HL-60/S4 treated with retinoic acid at 250 ng/mL for 4 days and 3 days (cell line): Measurements from ENCODE around the gene MERTK.
"Not testable (repeated sequence)": the region's sequence is repeated elsewhere in the genome, so short reads cannot be mapped to it uniquely, and the experiment has no call there.

Experiments
- in situ Hi-C: fragments of 300-500 bp; cut with MboI; formaldehyde crosslinking; loops from 2 replicates; pipeline ENCODE4 v1.7.0; 2022; ENCODE audit warnings: low sequenced_read_pairs

The MERTK gene

DNA sequence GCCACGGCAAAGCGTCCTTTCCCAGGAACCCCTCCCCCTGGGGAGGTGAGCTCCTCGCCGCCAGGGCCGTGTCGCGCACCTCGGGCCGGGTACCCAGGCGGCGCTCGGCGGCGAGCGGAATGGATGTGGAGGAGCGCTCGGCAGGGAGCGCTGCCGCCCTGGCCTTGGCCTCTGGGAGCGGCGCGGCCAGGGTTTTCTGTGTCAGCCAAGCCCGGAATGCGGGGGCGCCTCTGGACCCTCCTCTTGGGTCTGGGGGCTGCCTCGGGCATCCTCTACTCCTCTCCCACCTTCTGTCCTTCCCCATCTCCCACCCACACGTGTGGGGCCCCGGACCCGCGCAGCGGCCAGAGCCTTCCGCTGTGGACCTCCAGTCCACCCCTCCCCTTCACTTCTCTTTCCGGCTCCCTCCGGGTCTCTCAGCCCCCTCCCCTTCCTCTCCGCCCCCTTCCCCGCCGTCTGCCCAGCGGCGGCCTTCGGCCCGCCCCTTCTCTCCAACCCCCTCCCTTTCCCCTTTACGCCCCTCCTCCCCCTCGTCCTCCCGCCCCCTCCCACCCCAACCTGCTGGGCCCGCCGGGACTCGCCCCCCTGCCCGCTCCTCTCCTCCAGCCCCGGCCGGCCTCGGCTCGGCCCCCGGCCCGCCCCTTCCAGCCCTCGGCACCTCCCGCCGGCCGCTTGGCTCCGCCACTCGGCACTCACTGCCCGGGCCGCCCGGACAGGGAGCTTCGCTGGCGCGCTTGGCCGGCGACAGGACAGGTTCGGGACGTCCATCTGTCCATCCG is at the start of gene MERTK:
Gene MERTK (plus strand): TSS at position 684 of the 779 bp plus-strand sequence. CDS start 129 bp downstream, outside the sequence.
- in situ Hi-C loops, result loop anchor here (25.0 kb wide), 1 partner anchor 664 kb away; no protein-coding TSS in a partner anchor

DNA sequence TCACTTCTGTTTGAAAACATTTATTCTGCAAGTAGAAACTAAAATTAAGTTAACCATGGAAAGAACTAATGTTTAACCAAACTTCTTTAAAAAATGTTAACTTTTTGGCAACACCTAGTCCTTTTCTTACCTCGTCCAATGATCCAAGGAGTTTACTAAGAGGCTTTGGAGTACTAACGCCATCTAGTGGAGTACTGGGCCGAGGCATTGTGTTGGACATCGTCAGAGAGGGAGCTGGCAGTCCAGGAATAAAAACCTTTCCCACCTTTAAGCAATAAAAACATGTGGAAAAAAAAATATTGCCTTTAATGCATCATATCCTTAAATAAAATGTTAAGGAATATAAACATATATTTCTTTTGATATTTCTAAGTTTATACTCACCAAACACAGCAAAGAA is 47.8 kb upstream of the MERTK start:
- in situ Hi-C loops, result not testable (repeated sequence)

DNA sequence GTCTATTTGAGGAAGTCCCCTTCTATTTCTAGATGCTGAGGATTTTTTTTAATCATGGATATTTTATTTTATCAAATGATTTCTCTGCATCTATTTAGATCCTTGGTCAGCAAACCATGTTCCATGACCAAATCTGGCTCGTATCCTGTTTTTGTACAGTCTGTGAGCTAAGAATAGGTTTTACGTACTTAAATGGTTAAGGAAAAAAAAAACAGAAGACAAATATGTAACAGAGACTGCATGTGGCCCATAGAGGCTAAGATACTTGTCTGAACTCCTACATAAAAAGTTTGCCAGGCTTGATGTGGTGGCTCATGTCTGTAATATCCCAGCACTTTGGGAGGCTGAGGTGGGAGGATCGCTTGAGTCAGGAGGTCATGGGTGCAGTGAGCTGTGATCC is 45.9 kb upstream of the MERTK start:
- in situ Hi-C loops, result not testable (repeated sequence)

DNA sequence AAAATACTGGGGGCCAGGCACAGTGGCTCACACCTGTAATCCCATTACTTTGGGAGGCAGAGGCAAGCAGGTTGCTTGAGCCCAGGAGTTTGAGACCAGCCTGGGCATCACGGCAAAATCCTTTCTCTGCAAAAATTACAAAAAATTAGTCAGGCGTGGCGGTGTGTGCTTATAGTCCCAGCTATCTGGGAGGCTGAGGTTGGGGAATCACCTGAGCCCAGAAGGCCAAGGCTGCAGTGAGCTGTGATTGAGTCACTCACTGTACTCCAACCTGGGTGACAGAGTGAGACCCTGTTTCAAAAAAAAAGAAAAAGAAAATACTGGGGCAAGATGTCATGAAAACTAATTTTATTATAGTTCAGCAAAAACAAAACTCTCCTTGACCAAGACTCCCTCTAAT is 38.4 kb upstream of the MERTK start:
- in situ Hi-C loops, result not testable (repeated sequence)

DNA sequence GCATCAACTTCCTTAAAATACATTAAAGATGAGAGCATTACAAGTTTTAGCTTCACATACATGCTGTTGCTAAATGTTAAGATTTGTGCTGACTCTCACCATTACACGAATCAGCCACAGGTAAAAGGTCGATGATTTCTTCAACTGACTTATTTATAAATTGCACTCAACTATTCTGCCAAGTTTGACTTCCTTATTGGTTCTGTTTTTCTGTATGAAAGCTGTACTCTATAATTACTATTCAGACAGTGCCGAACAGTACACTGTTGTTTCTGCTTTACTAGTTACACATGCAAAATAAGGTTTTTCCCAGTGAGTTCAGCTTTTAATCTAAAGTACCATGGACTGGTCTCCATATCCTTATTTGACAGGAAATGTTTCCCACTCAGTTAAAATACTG is 33.3 kb upstream of the MERTK start:
- in situ Hi-C loops, result not testable (repeated sequence)

DNA sequence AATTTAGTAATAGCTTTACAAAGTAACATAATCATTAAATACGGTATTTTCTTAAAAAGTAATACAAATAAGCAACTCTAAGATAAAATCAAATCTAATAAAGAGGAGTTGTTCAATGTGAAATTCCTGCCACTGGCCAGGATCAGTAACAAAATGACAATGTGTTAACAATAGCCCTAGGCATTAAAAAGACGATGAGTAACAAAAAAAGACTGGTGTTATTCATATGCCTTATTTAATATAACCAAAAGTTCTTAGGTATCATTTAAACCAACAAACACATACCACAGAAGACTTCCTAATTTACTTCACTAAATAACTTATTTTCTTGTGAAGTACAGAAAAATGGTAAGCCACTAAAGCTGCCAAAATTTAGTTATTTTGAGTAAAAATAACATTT is 25.6 kb upstream of the MERTK start:
- in situ Hi-C loops, result not testable (repeated sequence)

DNA sequence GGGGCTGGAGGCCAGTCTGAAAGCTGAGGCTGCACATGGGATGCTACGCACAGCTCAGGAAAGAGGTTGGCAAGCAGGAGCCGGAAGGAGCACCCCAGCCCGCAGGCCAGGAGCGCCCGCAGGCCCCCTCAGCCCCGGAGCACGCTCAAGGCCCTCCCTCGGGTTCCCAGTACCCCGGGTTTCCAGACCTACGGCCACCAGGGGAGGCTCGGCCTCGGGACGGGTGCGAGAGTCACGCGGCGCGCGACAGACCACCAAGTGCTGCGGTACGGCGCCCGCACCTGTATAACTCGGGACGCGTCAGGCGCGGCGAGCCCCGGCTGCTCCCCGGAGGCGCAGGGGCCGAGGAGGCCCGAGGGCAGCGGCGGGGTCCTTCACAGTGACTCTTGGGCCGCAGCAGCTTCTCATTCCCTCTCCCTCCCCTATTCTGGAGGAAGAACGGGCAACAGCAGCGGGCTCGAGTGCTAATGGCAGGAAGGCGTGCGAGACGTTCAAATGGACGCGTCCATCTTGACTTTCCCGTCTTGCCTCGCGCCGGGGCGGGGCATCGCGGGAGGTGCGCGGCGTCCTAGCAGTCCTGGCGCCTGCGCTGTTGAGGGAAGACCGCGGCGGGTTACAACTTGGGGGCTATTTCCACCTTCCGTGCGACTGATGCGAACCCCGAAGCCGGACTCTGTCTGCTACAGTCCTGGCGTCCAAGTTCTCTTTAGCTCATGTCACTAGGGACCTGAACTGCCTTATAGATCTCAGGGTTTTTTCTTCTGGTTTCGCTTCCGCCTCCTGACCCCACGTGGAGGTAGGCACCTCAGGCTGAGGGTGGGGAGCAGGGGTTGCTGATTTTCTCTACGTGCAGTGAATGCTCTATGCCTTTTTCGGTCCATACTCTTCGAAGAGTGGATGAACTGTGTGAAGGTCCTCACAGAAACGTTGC is 14.5 kb upstream of the MERTK start, which contains the start of gene ANAPC1:
Gene ANAPC1 (minus strand): TSS at position 533 of the 931 bp plus-strand sequence. CDS start 3,368 bp downstream, outside the sequence.
- in situ Hi-C loops, result loop anchor here (25.0 kb wide), 1 partner anchor 678 kb away; no protein-coding TSS in a partner anchor

DNA sequence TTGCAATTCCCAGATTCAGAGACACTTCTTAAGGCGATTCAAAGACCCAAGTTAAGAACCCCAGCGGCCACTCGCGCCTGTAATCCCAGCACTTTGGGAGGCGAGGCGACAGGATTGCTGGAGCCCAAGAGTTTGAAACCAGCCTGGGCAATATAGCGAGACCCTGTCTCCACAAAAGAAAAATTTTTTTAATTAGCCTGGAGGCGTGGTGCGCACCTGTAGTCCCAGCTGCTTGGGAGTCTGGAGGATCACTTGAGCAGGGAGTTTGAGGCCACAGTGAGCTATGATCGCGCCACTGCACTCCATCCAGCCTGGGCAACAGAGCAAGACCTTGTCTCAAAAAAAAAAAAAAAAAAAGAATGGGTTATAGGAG is 13.8 kb upstream of the MERTK start:
- in situ Hi-C loops, result loop anchor here (25.0 kb wide), 1 partner anchor 678 kb away; no protein-coding TSS in a partner anchor

DNA sequence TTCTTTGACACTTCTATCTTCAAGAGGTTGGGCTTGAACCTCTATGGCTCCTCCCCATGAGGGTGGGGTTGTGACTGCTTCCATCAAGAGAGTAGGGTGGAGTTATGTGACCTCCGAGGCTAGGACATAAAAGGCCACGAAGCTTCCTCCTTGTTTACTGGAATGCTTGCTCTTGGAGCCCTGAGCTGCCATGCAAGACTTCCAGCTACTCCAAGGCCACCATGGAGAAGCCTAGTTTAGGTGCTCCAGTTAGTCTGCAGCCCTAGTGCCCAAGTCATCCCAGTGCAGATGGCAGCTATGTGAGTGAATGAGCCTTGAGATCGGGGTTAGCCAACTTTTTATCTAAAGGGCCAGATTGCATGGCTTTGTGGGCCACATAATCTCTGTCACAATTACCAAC is 2.4 kb upstream of the MERTK start:
- in situ Hi-C loops, result loop anchor here (25.0 kb wide), 1 partner anchor 666 kb away; no protein-coding TSS in a partner anchor

DNA sequence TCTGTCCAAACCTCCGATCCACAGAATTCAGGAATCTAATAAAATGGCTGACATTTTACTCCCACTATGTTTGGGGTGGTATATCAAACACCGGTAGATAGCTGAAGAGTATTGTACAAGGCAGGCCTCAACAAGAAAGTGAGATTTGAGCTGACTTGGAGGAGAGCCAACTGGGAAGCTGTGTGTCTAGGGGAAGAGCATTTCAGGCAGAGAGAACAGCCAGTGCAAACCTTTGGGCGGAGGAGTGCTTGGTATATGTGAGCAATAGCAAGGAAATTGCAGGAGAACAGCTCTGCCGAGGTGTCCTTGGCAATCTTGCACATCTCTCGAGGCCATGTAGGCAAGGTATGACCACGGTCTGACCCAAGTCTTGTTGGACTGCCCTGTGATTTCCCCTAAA is 1.8 kb upstream of the MERTK start:
- in situ Hi-C loops, result loop anchor here (25.0 kb wide), 1 partner anchor 666 kb away; no protein-coding TSS in a partner anchor

DNA sequence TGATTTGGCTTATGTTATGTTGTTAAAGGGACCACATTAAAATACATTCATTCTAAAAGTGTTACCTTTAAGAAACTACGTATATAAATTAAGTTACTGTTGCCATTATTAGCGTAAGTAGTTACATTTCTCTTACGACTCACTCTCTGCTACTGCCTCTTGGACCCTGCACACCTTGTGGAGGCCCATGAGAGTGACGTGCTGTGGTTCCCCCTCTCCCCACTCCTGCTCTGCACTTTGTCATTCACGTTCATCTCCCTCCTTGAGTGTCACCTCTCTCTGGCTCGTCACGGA is 830 bp upstream of the MERTK start:
- in situ Hi-C loops, result loop anchor here (25.0 kb wide), 1 partner anchor 665 kb away; no protein-coding TSS in a partner anchor

DNA sequence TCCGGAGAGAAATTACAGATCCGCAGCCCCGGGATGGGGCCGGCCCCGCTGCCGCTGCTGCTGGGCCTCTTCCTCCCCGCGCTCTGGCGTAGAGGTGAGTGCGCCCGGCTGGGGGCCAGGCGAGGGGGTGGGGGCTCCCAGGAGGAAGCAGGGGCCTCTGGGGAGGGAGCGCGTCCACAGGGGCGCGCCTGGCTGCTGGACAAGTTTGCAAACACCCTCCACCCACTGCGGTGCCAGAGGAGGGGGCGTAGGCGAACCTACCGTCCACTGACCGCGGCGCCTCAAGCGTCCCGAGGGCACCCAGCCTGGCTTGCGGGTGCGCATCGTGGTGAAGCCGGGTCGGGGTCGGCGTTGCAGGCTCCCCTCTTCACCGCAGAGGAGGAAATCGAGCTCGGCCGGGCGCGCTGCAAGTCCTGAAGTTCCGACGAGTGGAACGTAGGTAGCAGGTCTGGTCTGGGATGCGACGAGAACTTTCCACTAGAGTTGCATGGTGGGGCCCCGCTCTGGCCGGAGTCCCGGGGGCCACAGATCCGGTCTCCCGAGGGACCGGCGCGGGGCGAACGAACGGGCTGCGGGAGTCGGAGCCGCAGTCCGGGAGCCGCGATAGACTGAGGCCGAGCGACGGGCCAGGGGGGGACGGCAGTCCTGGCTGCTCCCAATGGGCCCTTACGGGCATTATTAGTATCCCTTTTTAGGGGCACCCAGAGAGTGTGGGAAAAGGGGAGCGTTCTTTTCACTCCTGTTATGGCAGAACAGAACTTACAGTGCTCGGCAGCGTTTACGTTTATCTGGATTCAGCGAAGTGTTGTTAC is 502 bp downstream of the MERTK start:
- in situ Hi-C loops, result loop anchor here (25.0 kb wide), 1 partner anchor 663 kb away; no protein-coding TSS in a partner anchor

DNA sequence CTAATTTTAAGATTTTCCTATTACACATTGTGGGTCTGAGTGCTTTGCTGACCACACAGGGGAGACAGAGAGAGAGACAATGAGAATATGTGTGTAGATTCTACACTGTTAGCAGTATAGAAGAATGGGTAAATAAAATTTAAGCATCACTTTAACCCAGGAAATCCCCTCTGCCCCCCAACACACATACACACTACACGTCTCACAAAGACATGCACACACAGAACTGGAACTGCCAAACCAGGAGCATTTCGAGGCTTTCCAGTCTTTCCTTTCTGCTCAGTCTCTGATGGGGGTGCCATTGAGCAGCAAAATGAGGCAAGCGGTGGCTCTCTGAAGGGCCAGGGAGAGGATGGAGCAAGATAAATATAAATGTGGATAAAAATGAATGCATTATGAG is 2.5 kb downstream of the MERTK start:
- in situ Hi-C loops, result no loop called here

DNA sequence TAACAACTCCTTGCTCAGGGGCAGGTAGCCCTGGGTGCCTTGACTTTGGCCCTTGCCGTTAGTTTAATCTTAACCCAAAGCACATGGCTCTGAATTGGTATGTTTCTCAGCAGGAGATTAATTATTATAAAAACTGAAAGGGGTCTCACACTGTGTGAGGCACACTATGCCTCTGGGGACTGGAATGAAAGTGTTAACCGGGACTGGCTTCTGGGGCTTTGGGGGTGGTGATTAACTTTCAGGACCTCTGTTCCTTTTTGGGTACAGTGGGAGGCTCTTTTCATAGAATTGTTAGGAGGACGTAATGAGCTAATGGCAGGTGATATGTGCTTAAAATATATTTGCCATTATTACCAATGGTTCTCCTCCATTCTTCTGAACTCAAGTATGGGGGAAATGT is 5.1 kb downstream of the MERTK start:
- in situ Hi-C loops, result no loop called here

DNA sequence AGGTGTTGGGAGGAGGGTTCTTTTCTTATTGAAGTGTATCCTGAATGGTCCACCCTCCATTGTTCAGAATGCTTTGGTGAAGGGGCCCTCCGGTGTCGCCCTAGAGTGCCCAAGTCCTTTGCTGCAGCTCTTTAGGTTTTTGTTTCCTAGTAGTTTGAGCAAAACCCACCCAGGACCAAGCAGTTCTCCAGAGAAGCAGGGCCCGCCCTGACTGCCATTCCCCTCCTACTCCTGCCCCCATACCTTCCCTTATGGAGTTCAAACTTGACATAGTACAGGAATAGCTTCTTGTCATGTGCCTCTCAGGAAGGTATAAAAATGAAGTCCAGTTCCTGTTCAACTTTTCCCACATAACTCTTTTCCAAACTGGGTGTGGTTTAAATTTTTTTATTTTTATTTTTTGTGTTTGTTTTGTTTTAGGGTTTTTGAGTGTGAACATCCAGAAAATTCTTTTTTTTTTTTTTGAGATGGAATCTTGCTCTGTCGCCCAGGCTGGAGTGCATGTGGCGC is 5.6 kb downstream of the MERTK start:
- in situ Hi-C loops, result no loop called here

DNA sequence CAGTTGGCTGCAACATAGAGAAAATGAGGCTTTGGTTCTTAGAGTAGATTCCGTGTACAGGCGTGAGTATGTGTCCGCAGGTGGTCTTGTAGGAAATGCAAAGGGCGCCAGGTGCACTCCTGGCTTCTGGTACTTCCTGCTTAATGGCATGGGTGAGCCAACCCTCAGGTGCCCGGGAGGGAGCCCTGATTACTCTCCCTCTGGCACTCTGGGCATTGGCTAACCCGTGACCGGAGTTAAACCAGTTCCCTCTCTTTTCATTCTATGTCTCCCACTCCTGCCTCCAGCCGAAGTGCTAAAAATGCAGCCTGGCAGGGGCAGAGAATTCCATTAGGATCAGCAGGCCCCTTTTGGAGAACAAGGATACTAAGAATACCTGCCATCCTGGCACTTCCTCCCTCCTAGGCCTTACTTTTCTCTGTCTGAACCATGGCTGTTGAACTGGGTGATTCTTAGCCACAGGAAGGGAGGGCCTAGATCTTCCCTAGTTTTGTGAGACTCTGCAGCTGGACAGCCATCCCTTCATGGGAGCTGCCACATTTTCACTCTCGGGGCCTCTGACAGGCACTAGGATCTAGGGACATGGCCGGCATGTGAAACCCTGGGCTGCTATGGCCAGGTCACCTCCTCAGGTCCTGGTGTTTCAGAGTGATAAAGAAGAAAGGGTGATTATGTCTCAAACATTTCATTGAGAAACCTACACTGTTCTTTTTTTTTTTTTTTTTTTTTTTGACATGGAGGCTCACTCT is 6.5 kb downstream of the MERTK start:
- in situ Hi-C loops, result no loop called here

DNA sequence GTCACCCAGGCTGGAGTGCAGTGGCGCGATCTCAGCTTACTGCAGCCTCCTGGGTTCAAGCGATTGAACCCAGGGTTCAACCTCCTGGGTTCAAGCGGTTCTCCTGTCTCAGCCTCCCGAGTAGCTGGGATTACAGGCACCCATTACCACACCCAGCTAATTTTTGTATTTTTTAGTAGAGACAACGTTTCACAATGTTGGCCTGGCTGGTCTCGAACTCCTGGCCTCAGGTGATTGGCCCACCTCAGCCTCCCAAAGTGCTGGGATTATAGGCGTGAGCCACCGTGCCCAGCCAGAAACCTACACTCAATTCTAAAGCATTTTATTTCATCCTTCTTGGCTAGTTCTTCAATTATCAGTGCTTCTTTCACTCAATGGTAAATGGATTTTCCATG is 7.1 kb downstream of the MERTK start:
- in situ Hi-C loops, result not testable (repeated sequence)

DNA sequence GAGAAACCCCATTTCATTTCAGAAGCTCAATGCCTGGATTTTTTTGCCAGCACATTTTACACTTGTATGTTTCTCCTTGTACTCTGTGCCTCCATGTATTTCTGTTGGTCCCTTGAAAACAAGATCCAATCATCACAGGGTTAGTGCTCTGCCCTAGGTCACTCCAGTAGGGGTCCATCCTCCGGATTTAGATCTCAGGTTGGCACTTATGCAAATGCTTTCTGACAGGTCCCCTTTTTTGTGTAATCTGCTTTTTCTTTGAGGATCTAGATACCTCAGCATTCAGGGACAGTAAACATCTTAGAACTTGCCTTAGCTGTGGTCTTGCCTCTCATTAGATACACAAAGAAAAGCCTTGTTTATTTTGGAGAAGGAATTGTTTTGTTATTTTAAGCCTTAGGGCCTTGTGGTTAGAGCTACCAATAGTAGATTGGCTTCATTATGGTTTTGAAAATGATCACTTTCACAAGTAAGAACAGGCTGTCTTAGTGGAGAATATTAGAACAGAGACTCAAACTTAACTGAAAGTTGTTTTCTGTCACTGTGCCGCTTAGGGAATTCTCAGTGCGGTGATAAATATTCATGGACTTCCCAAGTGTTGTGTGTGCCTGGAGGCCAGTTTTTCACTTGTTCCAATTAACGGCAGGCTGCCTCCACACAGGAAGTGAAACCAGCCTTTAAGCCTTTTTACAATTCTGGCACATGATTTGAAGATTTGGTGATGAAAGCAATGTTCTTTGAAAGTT is 7.8 kb downstream of the MERTK start:
- in situ Hi-C loops, result no loop called here

DNA sequence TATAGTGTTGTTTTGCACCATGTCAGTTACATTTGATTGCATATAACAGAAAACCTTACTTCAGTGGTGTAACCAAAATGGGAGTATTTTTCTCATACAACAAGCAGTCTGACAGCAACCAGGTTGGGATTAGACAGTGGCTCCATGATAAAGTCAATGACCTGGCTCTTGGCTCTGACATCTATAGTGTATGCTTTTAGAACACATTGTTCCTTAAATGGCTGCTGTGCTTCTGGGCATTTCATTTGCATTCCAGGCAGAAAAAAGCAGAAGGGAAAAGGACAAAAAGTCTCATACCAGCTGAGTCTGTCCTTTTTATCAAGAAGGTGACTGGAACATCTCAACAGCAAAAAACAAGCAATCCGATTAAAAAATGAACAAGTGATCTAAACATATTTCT is 10.2 kb downstream of the MERTK start:
- in situ Hi-C loops, result no loop called here
